DMS114 treated with DMSO at 0.1 percent for 48 hours (cell line): ENCODE measurements around the gene OR6K3.
"Not testable (repeated sequence)": the region's sequence is repeated elsewhere in the genome, so short reads cannot be mapped to it uniquely, and the experiment has no call there.

Experiments
- DNase-seq: peaks from one replicate; lab custom pipeline; 2025; ENCODE audit not compliant: unreplicated experiment; lab: John Stamatoyannopoulos, UW

The OR6K3 gene, protein sequence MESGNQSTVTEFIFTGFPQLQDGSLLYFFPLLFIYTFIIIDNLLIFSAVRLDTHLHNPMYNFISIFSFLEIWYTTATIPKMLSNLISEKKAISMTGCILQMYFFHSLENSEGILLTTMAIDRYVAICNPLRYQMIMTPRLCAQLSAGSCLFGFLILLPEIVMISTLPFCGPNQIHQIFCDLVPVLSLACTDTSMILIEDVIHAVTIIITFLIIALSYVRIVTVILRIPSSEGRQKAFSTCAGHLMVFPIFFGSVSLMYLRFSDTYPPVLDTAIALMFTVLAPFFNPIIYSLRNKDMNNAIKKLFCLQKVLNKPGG

DNA sequence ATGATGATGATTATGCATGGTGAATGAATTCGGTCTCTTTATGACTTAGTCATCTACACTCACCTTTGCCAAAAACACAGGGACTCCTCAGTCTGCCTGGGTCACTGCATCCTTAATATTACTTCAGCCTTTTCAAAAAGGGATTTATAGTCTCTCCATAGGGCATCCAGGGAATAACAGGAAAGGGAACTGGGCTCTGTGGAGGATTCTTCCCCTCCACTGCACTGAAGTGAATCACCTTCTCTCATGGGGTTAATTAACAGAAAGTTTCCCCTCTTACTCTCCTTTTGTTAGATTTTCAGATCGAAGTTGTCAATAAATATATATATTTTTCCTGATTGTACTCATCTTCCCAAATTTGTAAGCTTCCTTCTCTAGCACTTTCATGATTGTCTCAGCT lies at the start of gene OR6K3:
Gene OR6K3, minus strand, starts transcription at position 101 of the 400 bp plus-strand sequence. CDS start 2,605 bp downstream, outside the sequence.
- no peak for DNase-seq

DNA sequence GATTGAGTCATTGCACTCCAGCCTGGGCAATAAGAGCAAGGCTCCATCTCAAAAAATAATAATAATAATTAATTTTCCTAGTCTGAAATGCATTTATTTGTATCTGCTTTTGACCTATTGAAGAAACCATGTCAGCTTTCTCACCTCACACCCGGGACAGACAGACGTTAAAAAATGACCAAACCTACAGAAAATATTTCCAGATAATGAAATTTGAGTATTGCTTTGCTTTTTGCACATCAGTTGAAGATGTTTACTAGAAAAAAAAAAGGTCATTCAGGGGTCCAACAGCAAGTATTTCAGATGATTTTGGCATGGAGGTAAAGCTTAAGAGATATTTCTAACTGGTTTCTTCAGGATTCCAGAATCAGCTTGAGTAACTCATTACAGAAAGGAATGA lies 33.9 kb upstream of the OR6K3 start, which contains the start of gene OR6K6:
Gene OR6K6, plus strand, starts transcription at position 301 of the 400 bp plus-strand sequence. CDS start 168 bp downstream, outside the sequence.
- no peak for DNase-seq

DNA sequence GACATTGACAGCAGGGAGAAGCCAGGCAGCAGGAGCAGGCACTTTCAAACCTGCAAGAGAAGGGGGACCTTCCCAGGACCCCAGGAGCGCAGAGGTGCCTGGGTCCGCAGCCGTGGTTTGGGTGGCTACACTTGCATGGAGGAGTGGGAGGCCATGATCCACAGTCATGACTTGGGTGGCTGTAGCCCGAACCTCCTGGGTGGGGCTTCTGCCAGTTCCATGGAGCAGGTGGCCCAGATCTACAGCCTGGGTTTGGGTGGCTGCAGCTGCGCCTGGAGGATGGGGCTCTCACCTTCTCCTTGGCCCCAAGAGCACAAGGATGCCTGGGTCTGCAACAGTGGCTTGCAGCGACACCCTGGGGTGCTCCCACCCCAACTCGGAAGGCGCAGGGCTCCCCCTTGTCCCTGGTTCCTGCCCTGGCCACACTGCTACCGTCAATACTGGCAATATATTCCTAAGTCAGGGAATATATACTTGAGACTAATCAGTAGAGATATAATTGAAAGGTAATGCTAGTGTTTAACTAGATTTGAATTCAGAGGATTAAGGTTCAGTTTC lies 31.7 kb upstream of the OR6K3 start:
- no peak for DNase-seq

DNA sequence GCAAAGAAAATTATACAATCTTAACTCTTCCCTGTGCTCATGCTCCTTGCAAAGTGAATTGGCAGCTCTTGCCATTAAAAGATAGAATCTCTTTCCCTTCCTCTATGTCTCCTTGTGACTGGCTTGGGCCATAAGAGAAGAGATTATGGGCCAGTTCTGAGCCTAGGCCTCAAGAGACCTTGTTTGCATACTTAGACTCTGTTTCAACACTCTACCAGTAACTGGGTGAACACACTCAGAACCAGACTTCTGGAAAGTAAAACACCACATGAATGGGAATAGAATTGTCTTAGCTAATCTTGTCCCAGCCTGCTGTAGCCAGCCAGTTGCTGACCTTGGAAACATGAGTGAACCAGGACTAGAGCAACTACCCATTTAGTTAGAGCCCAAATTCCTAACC lies 15.3 kb upstream of the OR6K3 start:
- DNase-seq = no peak

DNA sequence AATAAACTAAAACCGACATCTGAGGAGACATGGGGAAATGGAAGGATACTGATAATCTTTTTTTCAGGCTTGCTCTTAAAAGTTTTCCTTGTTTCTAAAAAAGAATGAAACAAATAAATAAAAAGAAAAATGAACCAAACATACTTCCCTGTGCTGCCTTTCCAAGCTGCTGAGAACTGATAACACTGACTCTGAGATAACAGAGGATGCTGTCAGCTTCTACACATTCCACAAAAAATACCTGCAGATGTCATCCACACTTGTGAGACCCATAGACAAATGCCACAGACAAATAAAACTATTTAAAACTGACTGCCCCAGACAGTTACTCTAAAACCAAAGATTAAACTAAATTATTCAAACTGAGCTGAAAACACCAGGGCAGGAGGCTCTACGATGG lies 12.0 kb upstream of the OR6K3 start:
- DNase-seq = no peak

DNA sequence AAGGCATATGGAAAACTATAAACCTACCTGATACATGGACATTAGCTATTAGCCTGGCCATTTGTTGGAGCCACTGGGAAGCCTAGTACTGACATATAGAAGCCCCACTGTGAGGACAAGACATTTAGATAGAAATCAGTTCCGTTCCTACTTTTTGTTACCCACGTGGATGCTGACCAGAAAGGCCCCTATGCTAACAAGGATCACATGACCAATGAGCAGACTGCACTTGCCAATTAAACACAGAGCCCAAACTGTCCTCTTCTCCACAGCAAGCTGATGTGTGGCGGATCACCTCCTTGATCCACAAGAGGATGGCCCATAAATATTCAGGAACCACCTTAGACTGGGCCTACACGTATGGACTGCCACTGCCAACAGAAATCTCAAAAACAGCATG lies 11.2 kb upstream of the OR6K3 start:
- no peak for DNase-seq

DNA sequence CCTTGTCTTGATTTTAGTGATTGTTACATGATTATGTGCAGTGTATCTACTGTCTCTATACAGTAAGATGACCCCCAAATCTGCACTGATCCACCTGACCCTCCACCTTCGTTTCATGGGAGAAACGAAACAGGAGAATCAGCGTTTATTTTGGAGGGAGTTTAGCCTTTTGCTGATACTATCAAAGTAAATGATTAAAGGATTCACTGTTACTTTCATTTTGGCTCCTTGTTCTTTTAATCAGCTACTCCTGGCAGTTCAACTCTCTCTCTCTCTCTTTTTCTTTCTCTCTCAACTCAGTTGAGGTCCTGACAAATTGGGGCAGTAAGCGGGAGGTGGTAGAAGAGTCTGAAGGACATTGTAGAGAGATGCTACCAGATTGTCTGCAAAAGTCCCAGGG lies 9.9 kb upstream of the OR6K3 start:
- DNase-seq = no peak

DNA sequence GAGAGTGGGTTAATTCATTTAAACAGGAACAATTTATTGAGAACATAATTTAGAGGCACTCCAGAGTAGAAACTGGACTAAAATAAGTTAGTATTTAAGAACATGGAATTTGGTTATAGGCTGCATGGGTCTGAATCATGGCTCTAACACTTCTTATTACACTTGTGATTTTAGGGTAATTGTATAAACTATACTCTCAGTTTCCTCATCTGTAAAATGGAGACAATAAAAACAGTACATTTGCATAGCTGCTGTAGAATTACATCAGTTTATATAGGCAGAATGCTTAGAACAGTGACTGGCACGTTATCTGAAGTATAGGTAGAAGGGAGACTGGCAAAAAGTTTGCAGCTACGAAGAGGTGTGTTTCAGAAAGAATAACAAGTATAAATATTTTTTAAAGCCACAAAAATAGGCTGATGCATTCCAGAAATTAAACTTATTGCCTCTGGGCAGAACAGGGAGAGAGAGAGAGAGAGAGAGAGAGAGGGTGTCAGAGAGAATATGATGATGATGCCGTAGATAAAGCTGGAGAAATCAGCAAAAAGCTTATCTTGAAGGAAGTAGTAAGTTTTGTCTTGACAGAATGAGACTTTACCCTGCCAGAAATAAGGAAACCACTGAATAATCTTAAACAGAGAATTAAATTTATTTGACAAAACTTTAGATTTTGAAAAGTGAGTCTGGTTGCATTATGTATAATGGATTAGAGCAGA lies 8.1 kb upstream of the OR6K3 start:
- no peak for DNase-seq

DNA sequence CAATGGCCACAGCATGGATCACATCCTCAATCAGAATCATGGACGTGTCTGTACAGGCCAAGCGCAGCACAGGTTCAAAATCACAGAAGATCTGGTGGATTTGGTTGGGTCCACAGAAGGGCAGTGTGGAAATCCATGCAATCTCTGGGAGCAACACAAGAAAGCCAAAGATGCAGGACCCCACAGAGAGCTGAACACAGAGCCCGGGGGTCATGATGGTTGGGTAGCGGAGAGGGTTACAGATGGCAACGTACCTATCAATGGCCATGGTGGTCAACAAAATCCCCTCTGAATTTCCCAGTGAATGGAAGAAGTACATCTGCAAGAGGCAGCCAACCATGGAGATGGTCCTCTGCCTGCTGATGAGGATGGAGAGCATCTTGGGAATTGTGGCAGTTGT lies 3.9 kb upstream of the OR6K3 start:
- DNase-seq = no peak

DNA sequence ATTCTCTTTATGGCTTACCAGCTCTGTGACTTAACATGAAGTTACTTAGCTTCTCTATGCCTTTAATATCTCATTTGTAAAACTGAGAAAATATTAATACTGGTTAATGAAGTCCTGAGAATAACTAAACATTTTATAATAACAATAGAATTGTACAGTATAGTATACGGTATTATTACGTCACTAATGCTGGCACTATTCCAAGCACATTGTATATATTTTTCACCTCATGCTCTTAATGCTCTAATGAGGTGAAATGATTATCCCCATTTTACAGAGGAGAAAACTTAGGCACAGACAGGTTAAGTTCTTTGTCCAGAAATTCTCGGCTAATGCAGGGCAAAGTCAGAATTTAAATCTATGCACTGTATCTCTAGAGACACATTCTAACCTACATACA lies 856 bp downstream of the OR6K3 start:
- no peak for DNase-seq

DNA sequence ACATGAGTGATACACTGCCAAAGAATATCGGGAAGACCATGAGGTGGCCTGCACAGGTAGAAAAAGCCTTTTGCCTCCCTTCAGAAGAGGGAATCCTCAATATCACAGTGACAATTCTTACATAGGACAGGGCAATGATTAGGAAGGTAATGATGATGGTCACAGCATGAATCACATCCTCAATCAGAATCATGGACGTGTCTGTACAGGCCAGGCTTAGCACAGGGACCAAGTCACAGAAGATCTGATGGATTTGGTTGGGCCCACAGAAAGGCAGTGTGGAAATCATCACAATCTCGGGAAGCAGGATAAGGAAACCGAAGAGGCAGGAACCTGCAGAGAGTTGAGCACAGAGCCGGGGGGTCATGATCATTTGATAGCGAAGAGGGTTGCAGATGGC lies 3.2 kb downstream of the OR6K3 start:
- DNase-seq = no peak

DNA sequence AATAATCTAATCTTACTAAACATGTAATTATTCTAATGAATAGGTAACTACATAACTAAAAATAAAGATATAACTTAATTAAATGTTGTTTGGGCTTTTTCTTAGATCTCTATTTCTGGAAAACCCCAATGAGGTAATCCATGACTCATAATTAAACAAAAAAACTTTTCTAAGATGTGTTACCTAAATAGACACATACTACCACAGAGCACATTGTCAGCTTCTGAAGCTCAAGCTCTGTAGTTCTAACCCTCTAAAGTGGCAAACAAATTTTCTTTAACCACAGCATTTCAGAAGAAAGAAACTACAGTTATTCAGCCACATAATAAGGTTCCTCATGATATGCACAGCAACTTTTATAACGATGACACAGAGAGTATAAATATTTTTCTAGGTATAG lies 4.2 kb downstream of the OR6K3 start:
- DNase-seq = no peak

DNA sequence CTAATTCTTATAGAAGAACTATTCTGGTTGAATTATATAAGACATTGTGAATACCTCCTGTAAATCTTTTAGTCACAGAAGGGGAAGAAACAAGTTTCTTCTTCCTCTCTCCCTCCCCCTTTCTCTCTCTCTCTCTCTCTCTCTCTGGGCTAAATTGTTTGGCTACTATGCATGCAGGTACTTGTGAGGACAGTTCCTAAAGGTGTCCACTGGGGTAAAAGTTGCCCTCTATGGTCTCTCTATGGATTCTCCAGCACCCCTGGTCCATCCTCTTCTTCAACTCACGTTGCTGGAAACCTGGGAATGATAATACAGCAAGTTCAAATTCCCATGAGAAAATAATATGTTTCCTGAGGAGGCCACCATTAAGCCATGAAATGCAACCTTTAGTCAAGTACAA lies 5.8 kb downstream of the OR6K3 start:
- no peak for DNase-seq

DNA sequence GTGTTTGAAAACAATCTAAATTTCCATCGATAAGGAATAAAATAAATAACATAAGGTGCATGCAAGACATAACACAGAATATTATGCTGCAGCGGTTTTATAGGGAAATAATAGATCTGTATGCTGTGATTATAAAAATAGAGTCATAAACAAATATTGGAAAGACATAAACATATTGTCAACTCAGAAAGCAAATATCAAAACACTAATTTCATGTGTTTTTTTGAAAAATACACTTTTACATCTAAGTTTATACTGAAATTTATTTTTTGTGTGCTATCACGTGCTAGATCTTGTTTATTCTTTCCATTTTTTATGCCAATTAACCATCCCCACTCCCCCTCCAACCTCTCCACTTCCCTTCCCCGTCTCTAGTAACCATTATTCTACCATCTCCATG lies 9.4 kb downstream of the OR6K3 start:
- DNase-seq = no peak

DNA sequence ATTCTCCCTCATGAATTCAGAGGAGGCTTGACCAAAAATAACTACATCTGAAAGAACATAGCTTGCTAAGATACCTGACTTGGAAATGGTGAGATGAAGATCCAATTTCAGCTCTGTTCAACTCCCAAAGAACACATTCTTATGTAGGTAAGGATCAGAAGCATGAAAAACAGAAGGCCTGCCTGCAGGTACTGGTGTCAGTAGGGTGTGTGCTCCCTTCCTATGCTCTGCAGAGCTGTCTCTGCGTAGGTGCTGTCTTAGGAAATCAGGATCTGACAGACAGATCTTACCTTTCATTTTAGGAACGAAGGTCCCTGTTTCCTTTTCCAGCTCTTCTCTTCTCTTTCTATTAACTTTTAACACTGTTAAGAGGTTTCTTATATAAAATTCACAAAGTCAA lies 14.4 kb downstream of the OR6K3 start:
- no peak for DNase-seq

DNA sequence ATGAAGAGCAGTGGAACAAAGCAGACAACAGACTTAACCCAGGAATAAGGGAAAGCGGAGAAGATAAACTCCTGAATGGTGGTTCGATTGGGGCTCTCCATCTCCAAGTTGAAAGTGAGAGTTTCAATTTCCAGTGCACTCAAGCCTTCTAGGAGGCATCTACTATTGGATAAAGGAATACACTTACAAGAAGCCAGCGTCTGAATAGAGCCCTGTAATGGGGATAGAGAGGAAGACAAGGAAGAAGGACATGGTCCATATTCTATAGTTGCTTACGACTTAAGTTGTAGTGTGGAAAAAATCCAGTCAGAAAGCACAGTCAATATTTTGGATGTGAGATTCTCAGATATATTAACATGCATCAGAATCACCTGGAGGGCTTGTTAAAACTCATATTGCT lies 20.0 kb downstream of the OR6K3 start, which contains the start of gene OR6K2:
Gene OR6K2, minus strand, starts transcription at position 101 of the 400 bp plus-strand sequence. Its CDS starts 0 bp downstream, at position 101.
- no peak for DNase-seq

DNA sequence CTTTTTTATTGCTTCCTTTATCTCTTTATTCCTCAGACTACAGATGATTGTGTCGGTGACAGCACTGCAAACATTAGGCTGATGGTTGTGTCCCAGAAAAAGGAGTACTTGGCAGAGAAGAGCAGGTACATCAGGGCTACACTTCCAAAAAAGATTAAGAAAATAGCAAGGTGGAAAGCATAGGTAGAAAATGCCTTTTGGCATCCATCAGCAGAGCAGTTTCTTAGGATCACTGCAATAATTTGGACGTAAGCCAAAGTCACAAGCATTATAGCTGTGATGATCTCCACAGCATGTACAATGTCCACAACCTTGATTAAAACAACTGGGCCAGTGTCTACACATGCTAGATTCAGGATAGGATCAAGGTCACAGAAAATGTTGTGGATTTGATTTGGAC lies 25.9 kb downstream of the OR6K3 start:
- no peak for DNase-seq

DNA sequence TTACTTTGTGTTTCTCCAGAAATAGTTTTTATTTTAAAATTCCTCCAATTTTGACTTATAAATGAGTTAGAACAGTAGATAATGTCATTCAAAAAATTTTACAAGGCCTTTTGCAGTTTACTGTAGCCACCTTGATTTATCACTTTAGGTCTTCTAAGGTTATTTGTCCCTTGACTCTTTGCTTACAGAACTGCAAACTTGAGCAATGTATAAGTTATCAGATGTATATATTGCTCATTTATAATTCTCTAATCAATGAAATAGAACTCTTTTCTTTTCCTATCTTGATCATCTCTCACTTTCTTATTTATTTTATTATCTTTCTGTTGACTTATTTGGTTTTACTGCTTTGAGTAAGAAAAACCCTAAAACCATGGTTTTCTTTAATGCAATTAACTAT lies 28.2 kb downstream of the OR6K3 start:
- no peak for DNase-seq

DNA sequence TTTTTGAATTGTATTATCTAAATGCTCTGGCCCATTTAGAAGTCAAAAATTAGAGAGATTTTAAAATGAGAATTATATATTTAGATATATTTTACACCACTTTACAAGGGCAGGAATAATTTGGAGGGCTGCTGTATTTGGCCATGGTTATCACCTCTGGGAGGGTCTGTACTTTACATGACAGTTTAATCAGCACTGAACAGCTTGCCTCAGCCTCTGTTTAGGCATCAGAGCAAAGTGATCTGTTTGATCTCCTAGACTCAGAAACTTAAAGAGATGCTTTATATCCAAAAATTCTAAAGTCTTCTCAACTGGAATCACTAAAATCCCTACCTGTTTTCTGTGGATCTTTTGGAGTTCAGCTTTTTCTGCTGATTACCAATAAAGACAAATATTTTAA lies 28.6 kb downstream of the OR6K3 start:
- DNase-seq = no peak

DNA sequence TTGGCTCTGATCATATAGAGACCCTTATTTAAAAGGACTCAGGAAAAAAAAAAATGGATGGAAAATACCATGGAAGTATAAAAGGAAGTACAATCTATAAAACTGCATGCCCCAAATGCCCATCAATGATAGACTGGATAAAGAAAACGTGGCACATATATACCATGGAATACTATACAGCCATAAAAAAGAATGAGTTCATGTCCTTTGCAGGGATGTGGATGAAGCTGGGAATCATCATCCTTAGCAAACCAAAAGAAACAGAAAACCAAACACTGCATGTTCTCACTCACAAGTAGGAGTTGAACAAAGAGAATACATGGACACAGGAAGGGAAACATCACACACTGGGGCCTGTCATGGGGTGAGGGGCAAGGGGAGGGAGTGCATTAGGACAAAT lies 29.4 kb downstream of the OR6K3 start:
- DNase-seq = not testable (repeated sequence)

DNA sequence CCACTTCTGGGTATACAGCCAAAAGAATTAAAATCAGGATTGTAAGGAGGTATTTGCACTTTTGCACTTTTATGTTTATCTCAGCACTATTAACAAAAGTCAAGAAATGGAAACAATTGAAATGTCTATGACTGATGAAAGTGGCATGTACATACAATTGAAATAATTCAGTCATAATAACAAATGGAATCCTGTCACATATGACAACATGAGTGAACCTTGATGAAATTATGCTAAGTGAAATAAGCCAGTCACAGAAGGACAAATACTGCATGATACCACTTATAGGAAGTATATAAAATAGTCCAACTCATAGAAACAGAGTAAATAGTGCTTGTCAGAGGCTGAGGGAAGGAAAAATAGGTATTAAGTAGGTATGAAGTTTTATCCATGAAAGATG lies 30.6 kb downstream of the OR6K3 start:
- no peak for DNase-seq

DNA sequence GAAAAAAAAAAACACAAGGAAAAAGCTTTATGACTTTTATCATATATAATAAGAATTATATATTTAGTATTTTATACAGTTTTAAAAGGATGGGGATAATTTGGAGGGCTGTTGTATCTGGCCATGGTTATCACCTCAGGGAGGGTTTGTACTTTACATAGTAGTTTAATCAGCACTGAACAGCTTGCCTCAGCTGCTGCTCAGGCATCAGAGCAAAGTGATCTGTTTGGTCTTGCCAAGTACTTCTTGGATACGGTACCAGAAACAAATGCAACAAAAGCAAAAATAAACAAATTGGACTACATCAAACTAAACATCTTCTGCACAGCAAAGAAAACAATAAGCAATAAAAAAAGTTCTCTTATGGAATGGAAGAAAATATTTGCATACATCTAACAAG lies 31.4 kb downstream of the OR6K3 start:
- DNase-seq = no peak
